Cerebellar nuclear complex (tissue), 1 donor: ENCODE measurements around the gene GALNT12.

Experiments
- DNase-seq, 2 experiments: peaks; one replicate each; lab custom pipeline; 2025; lab: John Stamatoyannopoulos, UW

GALNT12 gene

GRCh38 chr9:98861781-98862504, 54.5 kb downstream of the GALNT12 start:
- no peak for DNase-seq

- DNase-seq, result no peak
Measured at GRCh38 chr9:98862936-98863335, 55.5 kb downstream of the GALNT12 start.

GRCh38 chr9:98864281-98865174, 57.1 kb downstream of the GALNT12 start:
- DNase-seq, result no peak

- DNase-seq, result no peak
Measured at GRCh38 chr9:98865284-98865875, 57.9 kb downstream of the GALNT12 start.

- DNase-seq, result no peak
Measured at GRCh38 chr9:98866435-98867102, 59.1 kb downstream of the GALNT12 start.

GRCh38 chr9:98867103-98867428, 59.6 kb downstream of the GALNT12 start:
- DNase-seq, result no peak

GRCh38 chr9:98867429-98868168, 60.1 kb downstream of the GALNT12 start:
- DNase-seq, result no peak

- no peak for DNase-seq
Measured at GRCh38 chr9:98869078-98869745, 61.7 kb downstream of the GALNT12 start.

GRCh38 chr9:98869866-98870265, 62.4 kb downstream of the GALNT12 start:
- DNase-seq, result no peak

- DNase-seq, result no peak
Measured at GRCh38 chr9:98870782-98871557, 63.5 kb downstream of the GALNT12 start.

GRCh38 chr9:98871558-98872065, 64.1 kb downstream of the GALNT12 start:
- no peak for DNase-seq

GRCh38 chr9:98873526-98873925, 66.1 kb downstream of the GALNT12 start:
- DNase-seq, result no peak

GRCh38 chr9:98873951-98874371, 66.5 kb downstream of the GALNT12 start:
- DNase-seq, result no peak

GRCh38 chr9:98874721-98875255, 67.3 kb downstream of the GALNT12 start:
- no peak for DNase-seq

- DNase-seq, result no peak
Measured at GRCh38 chr9:98875536-98875935, 68.1 kb downstream of the GALNT12 start.

- no peak for DNase-seq
Measured at GRCh38 chr9:98877311-98877710, 69.8 kb downstream of the GALNT12 start.

- DNase-seq, result no peak
Measured at GRCh38 chr9:98879094-98879962, 71.9 kb downstream of the GALNT12 start.

- no peak for DNase-seq
Measured at GRCh38 chr9:98879963-98880310, 72.5 kb downstream of the GALNT12 start.
